Mononuclear cell (primary cell): ENCODE data around the gene EPB41L4A. TPM values are rescaled to one million over a fixed set of nuclear protein-coding genes. Genes with fewer than 3 reads are reported as not detected.
"Not testable (repeated sequence)": the region's sequence is repeated elsewhere in the genome, so short reads cannot be mapped to it uniquely, and the experiment has no call there.

Source experiments
- H3K27me3 ChIP-seq: 2 replicates; pipeline ENCODE4 v1.6.0; 2011; ENCODE audit warnings: low read length, control low read depth; ENCODE audit not compliant: insufficient read depth
- H3K4me1 ChIP-seq: 2 replicates; pipeline ENCODE4 v1.5.1; 2011; ENCODE audit warnings: mild to moderate bottlenecking, low read length, control low read depth; ENCODE audit not compliant: insufficient read depth
- H3K4me3 ChIP-seq: 2 replicates; pipeline ENCODE4 v1.5.1; 2011; ENCODE audit warnings: mild to moderate bottlenecking, low read length, moderate library complexity
- H3K9me3 ChIP-seq: 2 replicates; pipeline ENCODE4 v1.5.1; 2011; ENCODE audit warnings: low read depth, mild to moderate bottlenecking, control low read depth, low read length
- total RNA-seq: library from RNA; depleted of rRNA; stranded (reverse); fragments of >200 nt; gene quantifications from one replicate; pipeline ENCODE4 v1.2.3, GENCODE V29; 2012

The EPB41L4A gene
- total RNA-seq, 1 donor = 3.4 TPM

- no peaks in the 10 kb centered on the region for H3K27me3 ChIP-seq
- H3K9me3 ChIP-seq = no peaks in the 10 kb centered on the region
- no peak overlapping the region for H3K4me3 ChIP-seq
- H3K4me1 ChIP-seq = no peaks in the 10 kb centered on the region
These were observed 202.9 kb downstream of the EPB41L4A start for GRCh38 chr5:112216140-112216539.

- H3K4me3 ChIP-seq = no peak overlapping the region
- H3K4me1 ChIP-seq = peaks cover 21% of the 10 kb centered on the region
- H3K9me3 ChIP-seq = no peaks in the 10 kb centered on the region
- H3K27me3 ChIP-seq = no peaks in the 10 kb centered on the region
These were observed 208.6 kb downstream of the EPB41L4A start for GRCh38 chr5:112210430-112211005.

- H3K4me1 ChIP-seq = peaks cover 21% of the 10 kb centered on the region
- H3K9me3 ChIP-seq = no peaks in the 10 kb centered on the region
- no peaks in the 10 kb centered on the region for H3K27me3 ChIP-seq
- no peak overlapping the region for H3K4me3 ChIP-seq
These were observed 210.1 kb downstream of the EPB41L4A start for GRCh38 chr5:112208699-112209615.

- H3K4me1 ChIP-seq = peaks cover 21% of the 10 kb centered on the region
- H3K9me3 ChIP-seq, H3K27me3 ChIP-seq, H3K4me3 ChIP-seq: not testable (repeated sequence)
These were observed 210.9 kb downstream of the EPB41L4A start for GRCh38 chr5:112208195-112208594.

- no peaks in the 10 kb centered on the region for H3K9me3 ChIP-seq
- H3K4me1 ChIP-seq = peaks cover 21% of the 10 kb centered on the region
- no peak overlapping the region for H3K4me3 ChIP-seq
- no peaks in the 10 kb centered on the region for H3K27me3 ChIP-seq
These were observed 213.2 kb downstream of the EPB41L4A start for GRCh38 chr5:112205846-112206245.

- H3K27me3 ChIP-seq = peaks cover 2% of the 10 kb centered on the region
- H3K9me3 ChIP-seq = no peaks in the 10 kb centered on the region
- no peak overlapping the region for H3K4me3 ChIP-seq
- peaks cover 4% of the 10 kb centered on the region for H3K4me1 ChIP-seq
These were observed 215.8 kb downstream of the EPB41L4A start for GRCh38 chr5:112203229-112203628.

- Histone ChIP-seq H3K4me3 (no peak overlapping the region), H3K4me1 (no peaks in the 10 kb centered on the region), H3K27me3 (peaks cover 2% of the 10 kb centered on the region), H3K9me3 (no peaks in the 10 kb centered on the region)
These were observed 216.4 kb downstream of the EPB41L4A start for GRCh38 chr5:112202694-112203093.

- Histone ChIP-seq H3K4me1 (no peaks in the 10 kb centered on the region), H3K4me3 (no peak overlapping the region), H3K27me3 (peaks cover 2% of the 10 kb centered on the region), H3K9me3 (no peaks in the 10 kb centered on the region)
These were observed 217.9 kb downstream of the EPB41L4A start for GRCh38 chr5:112201141-112201540.

GRCh38 chr5:112200131-112200530, 218.9 kb downstream of the EPB41L4A start:
- peaks cover 2% of the 10 kb centered on the region for H3K27me3 ChIP-seq
- H3K9me3 ChIP-seq = no peaks in the 10 kb centered on the region
- H3K4me1 ChIP-seq = no peaks in the 10 kb centered on the region
- no peak overlapping the region for H3K4me3 ChIP-seq

GRCh38 chr5:112196584-112196983, 222.5 kb downstream of the EPB41L4A start:
- H3K27me3 ChIP-seq = peaks cover 2% of the 10 kb centered on the region
- no peaks in the 10 kb centered on the region for H3K9me3 ChIP-seq
- H3K4me3 ChIP-seq = no peak overlapping the region
- H3K4me1 ChIP-seq = no peaks in the 10 kb centered on the region

GRCh38 chr5:112195924-112196323, 223.2 kb downstream of the EPB41L4A start:
- H3K4me1 ChIP-seq = no peaks in the 10 kb centered on the region

GRCh38 chr5:112192866-112193265, 226.2 kb downstream of the EPB41L4A start:
- H3K27me3 ChIP-seq = peaks cover 11% of the 10 kb centered on the region
- H3K4me3 ChIP-seq = no peak overlapping the region
- peaks cover 3% of the 10 kb centered on the region for H3K4me1 ChIP-seq
- H3K9me3 ChIP-seq = no peaks in the 10 kb centered on the region

More at GRCh38 chr5:112195924-112196323, 223.2 kb downstream of the EPB41L4A start:
- Histone ChIP-seq H3K27me3 (peaks cover 2% of the 10 kb centered on the region), H3K9me3 (no peaks in the 10 kb centered on the region), H3K4me3 (no peak overlapping the region)

- H3K9me3 ChIP-seq = no peaks in the 10 kb centered on the region
These were observed 227.0 kb downstream of the EPB41L4A start for GRCh38 chr5:112192072-112192471.

GRCh38 chr5:112189391-112189790, 229.7 kb downstream of the EPB41L4A start:
- Histone ChIP-seq H3K9me3 (no peaks in the 10 kb centered on the region), H3K4me3 (no peak overlapping the region), H3K4me1 (peaks cover 3% of the 10 kb centered on the region), H3K27me3 (peaks cover 11% of the 10 kb centered on the region)

More at GRCh38 chr5:112192072-112192471, 227.0 kb downstream of the EPB41L4A start:
- no peak overlapping the region for H3K4me3 ChIP-seq
- H3K27me3 ChIP-seq = peaks cover 11% of the 10 kb centered on the region
- H3K4me1 ChIP-seq = peaks cover 3% of the 10 kb centered on the region

- Histone ChIP-seq H3K4me3 (no peak overlapping the region), H3K27me3 (peaks cover 11% of the 10 kb centered on the region), H3K9me3 (no peaks in the 10 kb centered on the region), H3K4me1 (peaks cover 3% of the 10 kb centered on the region)
These were observed 232.6 kb downstream of the EPB41L4A start for GRCh38 chr5:112186401-112186990.
